ENCODE data around the gene SLC38A11.
A peak's percentile ranks its signal among the peaks of the same experiment; 100 is the strongest.
"Not testable (repeated sequence)": the region's sequence is repeated elsewhere in the genome, so short reads cannot be mapped to it uniquely, and the experiment has no call there.

Gene SLC38A11, protein sequence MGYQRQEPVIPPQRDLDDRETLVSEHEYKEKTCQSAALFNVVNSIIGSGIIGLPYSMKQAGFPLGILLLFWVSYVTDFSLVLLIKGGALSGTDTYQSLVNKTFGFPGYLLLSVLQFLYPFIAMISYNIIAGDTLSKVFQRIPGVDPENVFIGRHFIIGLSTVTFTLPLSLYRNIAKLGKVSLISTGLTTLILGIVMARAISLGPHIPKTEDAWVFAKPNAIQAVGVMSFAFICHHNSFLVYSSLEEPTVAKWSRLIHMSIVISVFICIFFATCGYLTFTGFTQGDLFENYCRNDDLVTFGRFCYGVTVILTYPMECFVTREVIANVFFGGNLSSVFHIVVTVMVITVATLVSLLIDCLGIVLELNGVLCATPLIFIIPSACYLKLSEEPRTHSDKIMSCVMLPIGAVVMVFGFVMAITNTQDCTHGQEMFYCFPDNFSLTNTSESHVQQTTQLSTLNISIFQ

DNA sequence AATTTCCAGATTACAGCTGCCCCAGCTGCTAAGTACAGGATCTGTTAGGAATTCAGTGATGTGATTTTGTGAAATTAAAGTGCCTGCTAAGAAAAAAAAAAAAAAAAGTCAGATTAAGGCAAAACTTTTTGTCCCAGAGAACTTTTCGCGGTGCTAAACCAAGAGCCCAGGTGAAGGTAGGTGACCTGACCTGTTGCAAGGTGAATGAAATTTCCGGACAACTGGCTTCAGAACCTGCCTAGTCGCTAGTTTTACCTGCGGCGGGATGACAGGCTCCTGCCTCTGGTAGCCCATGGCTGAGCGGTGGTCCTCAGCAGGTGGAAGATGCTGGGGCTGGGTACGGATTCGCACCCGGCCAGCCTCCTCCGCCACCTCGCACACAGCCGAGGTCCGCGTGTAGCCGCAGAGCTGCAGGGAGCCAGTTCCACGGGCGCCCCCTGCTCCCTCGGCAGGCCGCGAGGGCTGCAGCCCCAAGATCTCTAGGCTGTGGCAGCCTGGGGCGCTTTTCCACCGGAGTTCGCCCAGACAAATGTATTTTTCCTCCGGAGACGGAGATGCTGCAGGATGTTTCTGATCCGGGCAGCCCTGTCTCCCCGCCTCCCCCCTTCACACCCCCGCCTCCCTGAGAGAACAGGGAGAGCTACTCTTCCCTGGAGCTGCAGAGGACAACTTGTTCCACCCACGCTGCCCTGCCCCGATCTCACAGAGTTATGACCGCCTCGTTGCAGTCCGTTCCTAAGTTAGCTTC lies at the start of gene SLC38A11:
Gene SLC38A11, minus strand, starts transcription at position 572 of the 748 bp plus-strand sequence. Its CDS starts 278 bp downstream, at position 294.
- DNase-seq (ENCODE audit: low read depth in 2 of 2) = no peak

DNA sequence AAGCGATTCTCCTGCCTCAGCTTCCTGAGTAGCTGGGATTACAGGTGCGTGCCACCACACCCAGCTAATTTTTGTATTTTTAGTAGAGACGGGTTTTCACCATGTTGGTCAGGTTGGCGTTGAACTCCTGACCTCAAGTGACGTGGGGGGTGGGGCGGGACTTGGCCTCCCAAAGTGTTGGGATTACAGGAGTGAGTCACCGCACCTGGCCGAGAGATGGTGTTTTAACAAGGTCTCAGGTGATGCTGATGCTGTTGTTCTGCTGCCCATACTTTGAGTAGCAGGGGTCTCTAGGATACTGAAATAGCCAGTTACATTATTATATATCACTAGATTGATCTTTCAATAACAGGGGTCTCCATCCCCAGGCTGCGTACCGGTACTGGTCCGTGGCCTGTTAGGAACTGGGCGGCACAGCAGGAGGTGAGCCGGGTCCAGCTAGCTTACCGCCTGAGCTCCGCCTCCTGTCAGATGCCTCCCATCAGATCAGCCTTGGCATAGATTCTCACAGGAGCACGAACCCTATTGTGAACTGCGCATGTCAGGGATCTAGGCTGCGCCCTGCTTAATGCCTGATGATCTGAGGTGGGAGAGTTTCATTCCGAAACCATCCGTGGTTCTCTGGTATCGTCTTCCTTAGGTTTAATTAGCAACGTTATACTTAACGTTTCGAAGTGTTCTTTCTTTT lies 48.3 kb upstream of the SLC38A11 start:
- no peak for DNase-seq (ENCODE audit: low read depth in 2 of 2)

DNA sequence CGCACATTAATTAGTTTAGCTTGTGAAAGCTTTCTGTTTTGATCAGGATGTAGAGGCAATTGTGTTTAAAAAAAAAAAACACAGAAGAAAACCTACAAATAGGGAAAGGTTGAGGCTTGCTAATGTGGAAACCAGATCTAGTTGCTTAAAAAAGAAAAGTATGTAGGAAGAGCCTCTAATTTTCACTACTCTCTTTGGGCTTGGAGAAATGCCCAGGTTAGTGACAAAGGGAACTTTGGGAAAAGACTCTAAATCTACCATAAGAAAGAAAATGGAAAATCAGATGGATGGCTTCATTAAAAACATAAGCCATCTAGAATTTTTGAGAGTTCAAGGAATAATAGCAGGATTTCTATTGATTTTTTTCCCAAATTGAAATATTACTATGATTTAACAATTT lies 47.3 kb upstream of the SLC38A11 start:
- no peak for DNase-seq (ENCODE audit: low read depth in 2 of 2)

DNA sequence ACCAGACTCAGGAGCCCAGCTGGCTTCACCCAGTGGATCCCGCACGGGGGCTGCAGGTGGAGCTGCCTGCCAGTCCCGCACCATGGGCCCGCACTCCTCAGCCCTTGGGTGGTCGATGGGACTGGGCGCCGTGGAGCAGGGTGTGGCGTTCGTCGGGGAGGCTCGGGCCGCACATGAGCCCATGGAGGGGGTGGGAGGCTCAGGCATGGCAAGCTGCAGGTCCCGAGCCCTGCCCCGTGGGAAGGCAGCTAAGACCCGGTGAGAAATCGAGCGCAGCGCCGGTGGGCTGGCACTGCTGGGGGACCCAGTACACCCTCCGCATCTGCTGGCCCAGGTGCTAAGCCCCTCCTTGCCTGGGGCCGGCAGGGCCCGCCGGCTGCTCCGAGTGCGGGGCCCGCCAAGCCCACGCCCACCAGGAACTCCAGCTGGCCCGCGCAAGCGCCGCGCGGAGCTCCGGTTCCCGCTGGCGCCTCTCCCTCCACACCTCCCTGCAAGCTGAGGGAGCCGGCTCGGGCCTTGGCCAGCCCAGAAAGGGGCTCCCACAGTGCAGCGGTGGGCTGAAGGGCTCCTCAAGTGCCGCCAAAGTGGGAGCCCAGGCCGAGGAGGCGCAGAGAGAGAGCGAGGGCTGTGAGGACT lies 39.5 kb upstream of the SLC38A11 start:
- DNase-seq (ENCODE audit: low read depth in 2 of 2) = not testable (repeated sequence)

GRCh38 chr2:164993287-164994016 lies 38.1 kb upstream of the SLC38A11 start:
- DNase-seq (ENCODE audit: low read depth in 2 of 2) = no peak

DNA sequence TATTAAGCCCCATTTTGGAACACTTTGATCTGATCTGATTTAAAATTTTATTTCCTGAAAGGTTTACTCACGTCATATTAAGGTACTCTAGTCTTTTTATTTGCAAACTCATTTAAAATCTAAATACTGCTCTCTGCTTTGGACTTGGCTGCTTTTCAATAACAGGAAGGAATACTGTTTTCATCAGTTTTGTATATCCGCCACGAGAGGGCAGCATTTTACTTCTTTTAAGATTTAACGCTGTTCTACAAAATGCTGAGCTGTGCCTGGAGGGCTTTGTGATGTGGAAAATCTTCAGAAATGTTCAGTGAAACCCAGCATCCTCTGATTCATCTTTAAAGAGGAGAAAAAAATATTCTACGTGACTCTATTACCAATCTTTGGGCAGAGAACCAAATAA lies 37.5 kb upstream of the SLC38A11 start:
- peak; percentile 84 to 86 for DNase-seq (ENCODE audit: low read depth in 2 of 2)

DNA sequence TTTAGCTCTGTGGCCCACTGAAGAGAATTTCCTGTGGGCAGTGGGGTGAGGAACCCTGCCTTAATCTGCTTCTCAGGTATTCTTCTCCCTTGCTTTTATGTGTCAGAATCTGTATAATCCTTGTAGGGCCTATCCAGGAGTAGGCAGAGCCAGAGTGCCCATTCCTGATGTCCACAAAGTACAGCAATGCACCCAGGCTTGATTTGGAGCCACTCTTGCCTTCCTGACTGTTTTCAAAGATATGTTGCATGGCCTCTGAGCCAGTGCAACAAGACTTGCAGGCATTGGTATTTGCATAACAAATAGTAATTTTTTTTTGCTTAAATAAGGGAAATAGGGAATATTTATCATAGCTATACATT lies 36.7 kb upstream of the SLC38A11 start:
- DNase-seq (ENCODE audit: low read depth in 2 of 2) = not testable (repeated sequence)

GRCh38 chr2:164991361-164992092 lies 36.2 kb upstream of the SLC38A11 start:
- not testable (repeated sequence) for DNase-seq (ENCODE audit: low read depth in 2 of 2)

DNA sequence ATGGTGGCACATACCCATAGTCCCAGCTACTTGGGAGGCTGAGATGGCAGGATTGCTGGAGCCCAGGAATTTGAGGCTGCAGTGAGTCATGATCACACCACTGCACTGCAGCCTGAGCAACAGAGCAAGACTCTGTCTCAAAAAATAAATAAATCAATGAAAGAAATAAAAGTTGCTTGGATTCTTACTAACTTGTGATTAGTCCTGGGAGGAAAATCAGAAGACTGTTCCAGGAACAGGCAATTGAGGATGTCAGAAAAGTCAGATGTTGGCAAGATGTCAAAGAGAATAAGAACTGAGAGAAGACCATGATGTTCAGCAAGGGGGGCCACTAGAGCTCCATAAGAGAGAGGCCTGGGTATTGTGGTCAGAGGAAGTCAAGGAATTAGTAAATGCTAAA lies 35.6 kb upstream of the SLC38A11 start:
- peak; percentile 76 to 79 for DNase-seq (ENCODE audit: low read depth in 2 of 2)

- not testable (repeated sequence) for DNase-seq (ENCODE audit: low read depth in 2 of 2)
These were observed 33.5 kb upstream of the SLC38A11 start for GRCh38 chr2:164988805-164989204.

DNA sequence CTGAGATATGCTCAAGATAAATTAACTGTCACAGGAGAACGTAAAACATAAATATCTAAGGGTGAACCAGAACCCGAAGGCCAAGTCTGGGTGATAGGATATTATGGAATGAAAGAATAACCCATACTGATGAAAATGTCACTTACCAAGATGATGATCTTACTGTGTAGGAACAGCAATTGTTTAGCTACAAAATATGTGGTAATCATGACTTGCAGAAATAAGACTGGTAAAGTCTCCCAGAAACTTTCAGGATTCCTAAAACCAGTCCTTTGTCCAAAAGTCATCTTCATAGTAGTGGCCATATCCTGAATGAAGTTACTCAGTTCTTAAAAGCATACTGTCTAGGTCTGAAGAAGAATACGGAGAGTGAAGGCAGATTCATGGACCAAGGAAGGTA lies 30.7 kb upstream of the SLC38A11 start:
- not testable (repeated sequence) for DNase-seq (ENCODE audit: low read depth in 2 of 2)

GRCh38 chr2:164984428-164984827 lies 29.1 kb upstream of the SLC38A11 start:
- DNase-seq (ENCODE audit: low read depth in 2 of 2) = peak; percentile 59 to 62

GRCh38 chr2:164981217-164981990 lies 26.1 kb upstream of the SLC38A11 start:
- DNase-seq (ENCODE audit: low read depth in 2 of 2) = peak in 1 of 2 experiments; percentile 23

- DNase-seq (ENCODE audit: low read depth in 2 of 2) = not testable (repeated sequence)
These were observed 25.4 kb upstream of the SLC38A11 start for GRCh38 chr2:164980688-164981087.

- no peak for DNase-seq (ENCODE audit: low read depth in 2 of 2)
These were observed 23.8 kb upstream of the SLC38A11 start for GRCh38 chr2:164979113-164979512.

- not testable (repeated sequence) for DNase-seq (ENCODE audit: low read depth in 2 of 2)
These were observed 21.6 kb upstream of the SLC38A11 start for GRCh38 chr2:164976875-164977470.

DNA sequence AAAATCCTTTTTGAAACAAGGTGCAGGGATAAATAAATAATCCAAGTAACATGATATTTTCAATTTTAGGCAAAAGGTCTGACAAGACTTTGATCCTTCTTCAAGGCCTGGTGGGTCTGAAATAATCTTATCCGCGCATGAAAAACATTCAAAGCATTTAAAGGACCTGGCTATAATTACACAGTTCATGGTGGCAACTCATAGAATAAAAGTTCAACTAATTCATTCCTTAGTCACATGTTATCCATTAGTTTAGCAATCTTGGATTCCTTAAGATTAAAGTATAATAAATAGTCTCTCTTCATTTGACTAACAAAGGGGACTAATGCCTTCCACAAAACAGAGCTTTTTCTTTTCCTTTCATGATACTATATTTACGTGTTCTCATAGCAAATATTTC lies 21.0 kb upstream of the SLC38A11 start:
- peak; percentile 44 to 50 for DNase-seq (ENCODE audit: low read depth in 2 of 2)

DNA sequence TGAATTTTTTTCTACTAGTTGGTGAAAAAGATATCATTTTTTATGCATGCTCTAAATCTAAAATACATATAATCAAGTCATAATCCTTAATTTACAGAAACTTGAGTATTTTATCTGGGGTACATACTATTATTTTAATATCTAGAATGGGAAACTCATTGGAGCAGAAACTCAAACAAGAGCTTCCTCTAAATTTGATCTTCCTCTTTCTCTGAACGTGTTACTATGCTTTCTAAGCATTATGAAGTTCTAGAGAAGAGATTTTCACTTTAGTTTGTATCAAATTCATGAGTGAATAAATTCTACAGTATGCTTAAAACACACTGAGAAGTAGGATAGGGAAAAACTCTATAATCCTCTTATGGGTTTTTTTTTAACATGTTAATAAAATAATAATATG lies 20.6 kb upstream of the SLC38A11 start:
- DNase-seq (ENCODE audit: low read depth in 2 of 2) = no peak

- DNase-seq (ENCODE audit: low read depth in 2 of 2) = no peak
These were observed 18.9 kb upstream of the SLC38A11 start for GRCh38 chr2:164974221-164974620.
